Measurements from ENCODE around the gene RNF150. TPM values are rescaled to one million over a fixed set of nuclear protein-coding genes. Genes with fewer than 3 reads are reported as not detected.

RNF150 gene
- total and polyA plus RNA-seq, 4 donors: 0.27 to 1.4 (median 0.81) TPM

DNA sequence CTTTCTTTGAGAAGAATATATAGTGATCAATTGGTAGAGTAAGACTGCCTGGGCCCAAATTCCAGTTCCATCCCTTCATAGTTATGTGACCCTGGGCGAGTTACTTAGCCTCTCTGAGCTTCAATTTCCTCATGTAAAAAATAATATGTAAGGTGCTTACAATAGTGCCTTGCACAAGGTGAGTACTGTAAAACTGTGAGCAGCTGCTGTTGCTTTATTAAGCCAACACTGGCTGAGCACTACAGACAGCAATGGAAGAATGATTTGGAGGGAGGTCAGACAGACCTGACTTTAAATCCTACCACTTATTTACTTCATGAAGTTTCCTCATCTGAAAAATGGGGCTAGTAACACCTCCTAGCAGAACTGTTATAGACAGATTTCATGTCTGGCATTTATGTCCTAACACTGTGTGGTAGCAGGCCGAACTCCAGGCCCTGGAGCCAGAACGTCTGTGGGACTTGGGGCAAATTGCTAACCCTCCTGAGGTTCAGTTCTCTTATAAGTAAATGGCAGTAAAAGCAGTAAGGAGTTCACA lies 53.8 kb downstream of the RNF150 start:
- no peaks in the 10 kb centered on the region for H3K36me3 ChIP-seq (ENCODE audit: control insufficient read depth in 4 of 4, insufficient read depth in 3 of 4, low read depth in 1 of 4, low read length in 3 of 4)
- no peaks in the 10 kb centered on the region for H3K4me1 ChIP-seq (ENCODE audit: control insufficient read depth in 4 of 4, insufficient read depth in 4 of 4, low read length in 3 of 4)
- WGBS: 82% methylated on average over 3 of the region's 3 CpGs
- no peak overlapping the region for H3K9ac ChIP-seq (ENCODE audit: low read depth in 1 of 2, low read length in 2 of 2)
- no peak for DNase-seq (ENCODE audit: low spot score)
- no peaks in the 10 kb centered on the region for H3K27me3 ChIP-seq (ENCODE audit: control insufficient read depth in 4 of 4, insufficient read depth in 4 of 4, low read length in 3 of 4)
- H3K9me3 ChIP-seq (ENCODE audit: control insufficient read depth in 4 of 4, low read length in 3 of 4): no peaks in the 10 kb centered on the region
- no peak overlapping the region for H3K4me3 ChIP-seq (ENCODE audit: low read depth in 1 of 3, low read length in 3 of 3)
- no peak overlapping the region for H3K27ac ChIP-seq (ENCODE audit: low read depth in 1 of 2, low read length in 2 of 2)
- TF ChIP-seq TAF1 (conservative IDR thresholded peaks at IDR 0.05) (no peak), HNF4A (conservative IDR thresholded peaks at IDR 0.05) (no peak), SP1 (IDR thresholded peaks at IDR 0.05) (no peak), EGR1 (IDR thresholded peaks at IDR 0.05; ENCODE audit: low read depth in 2 of 2) (no peak), RXRA (IDR thresholded peaks at IDR 0.05) (no peak)
- TF ChIP-seq, protein P1, sequence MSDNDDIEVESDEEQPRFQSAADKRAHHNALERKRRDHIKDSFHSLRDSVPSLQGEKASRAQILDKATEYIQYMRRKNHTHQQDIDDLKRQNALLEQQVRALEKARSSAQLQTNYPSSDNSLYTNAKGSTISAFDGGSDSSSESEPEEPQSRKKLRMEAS (IDR thresholded peaks at IDR 0.05): no peak

DNA sequence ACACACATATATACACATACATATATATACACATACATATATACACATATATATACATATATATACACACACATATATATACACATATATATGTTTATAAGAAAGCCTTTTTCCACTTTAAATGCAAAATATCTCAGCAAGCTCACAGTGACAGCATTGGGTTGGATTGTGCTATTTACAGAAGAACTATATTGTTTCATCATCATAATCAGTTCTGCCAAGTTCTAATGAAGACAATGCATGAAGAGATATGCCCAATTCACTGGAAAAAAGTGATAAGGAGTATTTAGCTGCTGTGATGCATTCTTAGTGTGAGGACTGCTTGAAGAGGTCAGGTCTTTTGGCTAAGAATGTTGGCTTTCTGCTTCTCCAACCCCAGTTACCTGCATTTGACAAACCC lies 54.4 kb downstream of the RNF150 start:
- no peak for TF ChIP-seq SP1 (IDR thresholded peaks at IDR 0.05)
- TF ChIP-seq, protein P2, sequence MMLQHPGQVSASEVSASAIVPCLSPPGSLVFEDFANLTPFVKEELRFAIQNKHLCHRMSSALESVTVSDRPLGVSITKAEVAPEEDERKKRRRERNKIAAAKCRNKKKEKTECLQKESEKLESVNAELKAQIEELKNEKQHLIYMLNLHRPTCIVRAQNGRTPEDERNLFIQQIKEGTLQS (IDR thresholded peaks at IDR 0.05): no peak
- TF ChIP-seq RAD21 (IDR thresholded peaks at IDR 0.05): no peak
- no peak for TF ChIP-seq JUND (IDR thresholded peaks at IDR 0.05)
- no peak for TF ChIP-seq HNF4G (IDR thresholded peaks at IDR 0.05)
- no peak for TF ChIP-seq FOXA2 (IDR thresholded peaks at IDR 0.05)
- no peak for TF ChIP-seq GABPA (IDR thresholded peaks at IDR 0.05 in 1 of 2, conservative IDR thresholded peaks at IDR 0.05 in 1 of 2)
- TF ChIP-seq NR2F2 (IDR thresholded peaks at IDR 0.05): no peak
- TF ChIP-seq RXRA (IDR thresholded peaks at IDR 0.05): no peak
- TF ChIP-seq, protein P3, sequence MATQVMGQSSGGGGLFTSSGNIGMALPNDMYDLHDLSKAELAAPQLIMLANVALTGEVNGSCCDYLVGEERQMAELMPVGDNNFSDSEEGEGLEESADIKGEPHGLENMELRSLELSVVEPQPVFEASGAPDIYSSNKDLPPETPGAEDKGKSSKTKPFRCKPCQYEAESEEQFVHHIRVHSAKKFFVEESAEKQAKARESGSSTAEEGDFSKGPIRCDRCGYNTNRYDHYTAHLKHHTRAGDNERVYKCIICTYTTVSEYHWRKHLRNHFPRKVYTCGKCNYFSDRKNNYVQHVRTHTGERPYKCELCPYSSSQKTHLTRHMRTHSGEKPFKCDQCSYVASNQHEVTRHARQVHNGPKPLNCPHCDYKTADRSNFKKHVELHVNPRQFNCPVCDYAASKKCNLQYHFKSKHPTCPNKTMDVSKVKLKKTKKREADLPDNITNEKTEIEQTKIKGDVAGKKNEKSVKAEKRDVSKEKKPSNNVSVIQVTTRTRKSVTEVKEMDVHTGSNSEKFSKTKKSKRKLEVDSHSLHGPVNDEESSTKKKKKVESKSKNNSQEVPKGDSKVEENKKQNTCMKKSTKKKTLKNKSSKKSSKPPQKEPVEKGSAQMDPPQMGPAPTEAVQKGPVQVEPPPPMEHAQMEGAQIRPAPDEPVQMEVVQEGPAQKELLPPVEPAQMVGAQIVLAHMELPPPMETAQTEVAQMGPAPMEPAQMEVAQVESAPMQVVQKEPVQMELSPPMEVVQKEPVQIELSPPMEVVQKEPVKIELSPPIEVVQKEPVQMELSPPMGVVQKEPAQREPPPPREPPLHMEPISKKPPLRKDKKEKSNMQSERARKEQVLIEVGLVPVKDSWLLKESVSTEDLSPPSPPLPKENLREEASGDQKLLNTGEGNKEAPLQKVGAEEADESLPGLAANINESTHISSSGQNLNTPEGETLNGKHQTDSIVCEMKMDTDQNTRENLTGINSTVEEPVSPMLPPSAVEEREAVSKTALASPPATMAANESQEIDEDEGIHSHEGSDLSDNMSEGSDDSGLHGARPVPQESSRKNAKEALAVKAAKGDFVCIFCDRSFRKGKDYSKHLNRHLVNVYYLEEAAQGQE (IDR thresholded peaks at IDR 0.05): no peak
- no peak for TF ChIP-seq HNF4A (conservative IDR thresholded peaks at IDR 0.05)
- Histone ChIP-seq H3K27ac (ENCODE audit: low read depth in 1 of 2, low read length in 2 of 2) (no peak overlapping the region), H3K4me3 (ENCODE audit: low read depth in 1 of 3, low read length in 3 of 3) (no peak overlapping the region), H3K36me3 (ENCODE audit: control insufficient read depth in 4 of 4, insufficient read depth in 3 of 4, low read depth in 1 of 4, low read length in 3 of 4) (no peaks in the 10 kb centered on the region), H3K4me1 (ENCODE audit: control insufficient read depth in 4 of 4, insufficient read depth in 4 of 4, low read length in 3 of 4) (no peaks in the 10 kb centered on the region), H3K9ac (ENCODE audit: low read depth in 1 of 2, low read length in 2 of 2) (no peak overlapping the region), H3K27me3 (ENCODE audit: control insufficient read depth in 4 of 4, insufficient read depth in 4 of 4, low read length in 3 of 4) (peaks cover 0 to under 1% (median 0%) of the 10 kb centered on the region in 4 donors), H3K9me3 (ENCODE audit: control insufficient read depth in 4 of 4, low read length in 3 of 4) (no peaks in the 10 kb centered on the region)
- DNase-seq (ENCODE audit: low spot score): no peak

DNA sequence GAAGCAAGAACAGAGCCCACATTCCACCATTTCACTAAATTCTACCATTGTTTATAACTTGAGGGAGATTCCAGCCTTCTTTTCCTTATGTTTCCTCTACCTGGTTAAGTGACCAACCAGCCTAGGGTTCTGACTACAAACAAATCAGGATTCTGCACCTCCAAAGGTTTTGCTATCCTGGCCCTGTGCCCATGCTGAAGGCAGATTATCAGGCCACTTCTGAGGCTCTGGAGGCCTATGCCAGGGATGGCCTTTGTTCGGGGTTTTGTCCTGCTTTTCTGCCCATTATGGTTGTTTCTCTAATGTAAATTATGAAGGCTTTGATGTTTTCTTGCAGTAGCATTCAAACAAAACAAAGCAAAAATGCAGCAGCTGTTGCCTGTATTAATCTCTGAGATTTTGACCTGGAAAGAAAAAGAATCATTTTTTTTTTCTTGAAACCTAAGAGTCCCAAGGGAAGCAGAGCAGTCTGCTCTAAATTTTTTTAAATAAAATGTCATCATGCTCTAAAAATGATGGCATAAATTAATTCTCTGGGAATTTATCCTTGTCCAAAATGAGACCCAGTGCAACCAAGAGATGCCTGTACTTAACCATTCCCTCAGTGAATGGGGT lies 55.6 kb downstream of the RNF150 start:
- no peak overlapping the region for H3K4me3 ChIP-seq (ENCODE audit: low read depth in 1 of 3, low read length in 3 of 3)
- peaks cover 0 to 3% (median 0%) of the 10 kb centered on the region in 4 donors for H3K27me3 ChIP-seq (ENCODE audit: control insufficient read depth in 4 of 4, insufficient read depth in 4 of 4, low read length in 3 of 4)
- H3K9me3 ChIP-seq (ENCODE audit: control insufficient read depth in 4 of 4, low read length in 3 of 4): no peaks in the 10 kb centered on the region
- TF ChIP-seq, protein P4, sequence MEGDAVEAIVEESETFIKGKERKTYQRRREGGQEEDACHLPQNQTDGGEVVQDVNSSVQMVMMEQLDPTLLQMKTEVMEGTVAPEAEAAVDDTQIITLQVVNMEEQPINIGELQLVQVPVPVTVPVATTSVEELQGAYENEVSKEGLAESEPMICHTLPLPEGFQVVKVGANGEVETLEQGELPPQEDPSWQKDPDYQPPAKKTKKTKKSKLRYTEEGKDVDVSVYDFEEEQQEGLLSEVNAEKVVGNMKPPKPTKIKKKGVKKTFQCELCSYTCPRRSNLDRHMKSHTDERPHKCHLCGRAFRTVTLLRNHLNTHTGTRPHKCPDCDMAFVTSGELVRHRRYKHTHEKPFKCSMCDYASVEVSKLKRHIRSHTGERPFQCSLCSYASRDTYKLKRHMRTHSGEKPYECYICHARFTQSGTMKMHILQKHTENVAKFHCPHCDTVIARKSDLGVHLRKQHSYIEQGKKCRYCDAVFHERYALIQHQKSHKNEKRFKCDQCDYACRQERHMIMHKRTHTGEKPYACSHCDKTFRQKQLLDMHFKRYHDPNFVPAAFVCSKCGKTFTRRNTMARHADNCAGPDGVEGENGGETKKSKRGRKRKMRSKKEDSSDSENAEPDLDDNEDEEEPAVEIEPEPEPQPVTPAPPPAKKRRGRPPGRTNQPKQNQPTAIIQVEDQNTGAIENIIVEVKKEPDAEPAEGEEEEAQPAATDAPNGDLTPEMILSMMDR (IDR thresholded peaks at IDR 0.05; ENCODE audit: low read depth, low read length, missing input control): no peak
- no peak overlapping the region for H3K9ac ChIP-seq (ENCODE audit: low read depth in 1 of 2, low read length in 2 of 2)
- H3K27ac ChIP-seq (ENCODE audit: low read depth in 1 of 2, low read length in 2 of 2): no peak overlapping the region
- WGBS: 87% methylated on average over 1 of the region's 1 CpG
- no peaks in the 10 kb centered on the region for H3K36me3 ChIP-seq (ENCODE audit: control insufficient read depth in 4 of 4, insufficient read depth in 3 of 4, low read depth in 1 of 4, low read length in 3 of 4)
- no peaks in the 10 kb centered on the region for H3K4me1 ChIP-seq (ENCODE audit: control insufficient read depth in 4 of 4, insufficient read depth in 4 of 4, low read length in 3 of 4)
- no peak for DNase-seq (ENCODE audit: low spot score)
